Measurements from ENCODE around the gene TCHP.
A peak's percentile ranks its signal among the peaks of the same experiment; 100 is the strongest.

Gene TCHP

GRCh38 chr12:109947521-109947920 is 47.4 kb downstream of the TCHP start:
- TF ChIP-seq CTCF (IDR thresholded peaks at IDR 0.05; ENCODE audit: low read depth, low read length), result no peak
- DNase-seq (ENCODE audit: extremely low read depth, low read depth), result no peak

- TF ChIP-seq CTCF (IDR thresholded peaks at IDR 0.05; ENCODE audit: low read depth, low read length), result no peak
- no peak for DNase-seq (ENCODE audit: extremely low read depth, low read depth)
These were observed 48.3 kb downstream of the TCHP start for GRCh38 chr12:109948368-109948767.

GRCh38 chr12:109949089-109949488 is 49.0 kb downstream of the TCHP start:
- DNase-seq (ENCODE audit: extremely low read depth, low read depth), result peak; percentile 60
- no peak for TF ChIP-seq CTCF (IDR thresholded peaks at IDR 0.05; ENCODE audit: low read depth, low read length)

- DNase-seq (ENCODE audit: extremely low read depth, low read depth), result no peak
- no peak for TF ChIP-seq CTCF (IDR thresholded peaks at IDR 0.05; ENCODE audit: low read depth, low read length)
These were observed 50.6 kb downstream of the TCHP start for GRCh38 chr12:109950625-109951024.

GRCh38 chr12:109951136-109951535 is 51.1 kb downstream of the TCHP start:
- no peak for DNase-seq (ENCODE audit: extremely low read depth, low read depth)
- TF ChIP-seq CTCF (IDR thresholded peaks at IDR 0.05; ENCODE audit: low read depth, low read length), result no peak

GRCh38 chr12:109951751-109952150 is 51.7 kb downstream of the TCHP start:
- DNase-seq (ENCODE audit: extremely low read depth, low read depth), result no peak
- no peak for TF ChIP-seq CTCF (IDR thresholded peaks at IDR 0.05; ENCODE audit: low read depth, low read length)

GRCh38 chr12:109952160-109952858 is 52.2 kb downstream of the TCHP start:
- no peak for TF ChIP-seq CTCF (IDR thresholded peaks at IDR 0.05; ENCODE audit: low read depth, low read length)

More at GRCh38 chr12:109952160-109952858, 52.2 kb downstream of the TCHP start:
- no peak for DNase-seq (ENCODE audit: extremely low read depth, low read depth)
